Omental fat pad (tissue), 4 donors: ENCODE measurements around the gene CSMD2. TPM values are rescaled to one million over a fixed set of nuclear protein-coding genes. Genes with fewer than 3 reads are reported as not detected.

Experiments
- ATAC-seq: fragments of 150-250 bp; one replicate; pipeline ENCODE4 v1.9.1; 2016; ENCODE audit warnings: mild to moderate bottlenecking, moderate library complexity; ENCODE audit not compliant: low FRiP score
- DNase-seq: peaks from one replicate; pipeline ENCODE4 v3.0.0-alpha.2; 2019; ENCODE audit warnings: low spot score
- CTCF ChIP-seq, 3 donors: fragments of 450-650 bp; IDR thresholded peaks; one replicate each; pipeline ENCODE4 v1.5.1; 2016 to 2017; ENCODE audit warnings: antibody characterized with exemption in 3 of 3, mild to moderate bottlenecking in 3 of 3, moderate library complexity in 2 of 3
- total RNA-seq, 4 donors: library from RNA; depleted of rRNA; stranded (reverse); fragments of >200 nt; gene quantifications; one replicate each; pipeline ENCODE4 v1.1.0, GENCODE V29; 2016

CSMD2 gene
- total RNA-seq, 4 donors from 2014 or later, result 0.19 to 3.8 (median 0.60) TPM; not detected in 1

- TF ChIP-seq CTCF (IDR thresholded peaks at IDR 0.05), result no peak
- DNase-seq, result no peak
- no peak for ATAC-seq
Measured at GRCh38 chr1:34127006-34128000, 37.7 kb downstream of the CSMD2 start.

GRCh38 chr1:34126486-34126885 lies 38.5 kb downstream of the CSMD2 start:
- no peak for TF ChIP-seq CTCF (IDR thresholded peaks at IDR 0.05)
- ATAC-seq, result no peak
- no peak for DNase-seq

- ATAC-seq (no peak), DNase-seq (no peak)
- no peak for TF ChIP-seq CTCF (IDR thresholded peaks at IDR 0.05)
Measured at GRCh38 chr1:34125721-34126380, 39.2 kb downstream of the CSMD2 start.

- no peak for TF ChIP-seq CTCF (IDR thresholded peaks at IDR 0.05)
- DNase-seq, result no peak
- ATAC-seq, result no peak
Measured at GRCh38 chr1:34122080-34122932, 42.7 kb downstream of the CSMD2 start.

- no peak for TF ChIP-seq CTCF (IDR thresholded peaks at IDR 0.05)
- ATAC-seq, result no peak
- no peak for DNase-seq
Measured at GRCh38 chr1:34115233-34115632, 49.8 kb downstream of the CSMD2 start.

- TF ChIP-seq CTCF (IDR thresholded peaks at IDR 0.05), result no peak
- DNase-seq, result no peak
- no peak for ATAC-seq
Measured at GRCh38 chr1:34113887-34114286, 51.1 kb downstream of the CSMD2 start.
